Lower leg skin (tissue), 4 donors: Measurements from ENCODE around the gene ICOS. TPM values are rescaled to one million over a fixed set of nuclear protein-coding genes. Genes with fewer than 3 reads are reported as not detected.

Source experiments
- DNase-seq, 2 donors: peaks; one replicate each; pipeline ENCODE4 v3.0.0-alpha.2; 2019; ENCODE audit warnings: low spot score in 2 of 2
- H3K4me3 ChIP-seq: fragments of 200-600 bp; sonication (generic); 2 replicates; pipeline ENCODE4 v1.5.1; 2017; ENCODE audit warnings: mild to moderate bottlenecking, low read depth; ENCODE audit not compliant: poor library complexity, severe bottlenecking
- POLR2A ChIP-seq, 2 donors: fragments of 450-650 bp; IDR thresholded peaks; one replicate each; pipeline ENCODE4 v1.6.1; 2016 to 2017; ENCODE audit warnings: antibody characterized with exemption in 2 of 2, mild to moderate bottlenecking in 1 of 2, moderate library complexity in 1 of 2
- WGBS, 2 donors: methylation state at CpG; one replicate each; pipeline ENCODE4 v1.1.5; 2018; 5-methylcytosine and 5-hydroxymethylcytosine counted together
- intact Hi-C: fragments of 100-400 bp; cut with DNase I; formaldehyde crosslinking; loops from one replicate; pipeline ENCODE4 v1.15.0; 2023; ENCODE audit warnings: low total_unique reads
- total RNA-seq, 4 donors: library from RNA; depleted of rRNA; stranded (reverse); fragments of >200 nt; gene quantifications; one replicate each; pipeline ENCODE4 v1.1.0, GENCODE V29; 2016
- TF ChIP-seq, protein P1 (sequence below), 3 donors: fragments of 450-650 bp; IDR thresholded peaks; one replicate each; pipeline ENCODE4 v1.5.1; 2016; ENCODE audit warnings: antibody characterized with exemption in 3 of 3, mild to moderate bottlenecking in 3 of 3, moderate library complexity in 2 of 3

ICOS gene
- total RNA-seq, 4 donors from 2014 or later, result 0.25 TPM; not detected in 3

DNA sequence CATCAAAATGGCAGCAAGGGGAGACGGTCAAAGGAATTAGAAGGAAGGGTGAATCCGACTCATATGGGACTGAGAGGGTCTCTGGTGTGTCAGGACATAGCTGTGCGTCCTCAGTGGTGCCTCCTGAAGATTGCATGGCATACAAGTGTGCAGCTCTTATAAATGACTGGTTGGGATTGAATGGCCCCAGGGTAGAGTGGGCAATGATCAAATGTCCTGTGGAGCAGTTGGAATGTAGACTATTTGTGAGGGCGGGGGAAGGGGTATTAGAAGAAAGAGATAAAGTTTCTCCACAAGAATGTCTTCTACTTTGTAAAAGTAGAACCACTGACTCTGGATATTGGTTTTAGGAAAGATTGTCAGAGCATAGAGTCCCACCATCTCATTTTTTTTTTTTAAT lies 44.4 kb upstream of the ICOS start:
- intact Hi-C loops, result no loop called here
- TF ChIP-seq, protein P1, sequence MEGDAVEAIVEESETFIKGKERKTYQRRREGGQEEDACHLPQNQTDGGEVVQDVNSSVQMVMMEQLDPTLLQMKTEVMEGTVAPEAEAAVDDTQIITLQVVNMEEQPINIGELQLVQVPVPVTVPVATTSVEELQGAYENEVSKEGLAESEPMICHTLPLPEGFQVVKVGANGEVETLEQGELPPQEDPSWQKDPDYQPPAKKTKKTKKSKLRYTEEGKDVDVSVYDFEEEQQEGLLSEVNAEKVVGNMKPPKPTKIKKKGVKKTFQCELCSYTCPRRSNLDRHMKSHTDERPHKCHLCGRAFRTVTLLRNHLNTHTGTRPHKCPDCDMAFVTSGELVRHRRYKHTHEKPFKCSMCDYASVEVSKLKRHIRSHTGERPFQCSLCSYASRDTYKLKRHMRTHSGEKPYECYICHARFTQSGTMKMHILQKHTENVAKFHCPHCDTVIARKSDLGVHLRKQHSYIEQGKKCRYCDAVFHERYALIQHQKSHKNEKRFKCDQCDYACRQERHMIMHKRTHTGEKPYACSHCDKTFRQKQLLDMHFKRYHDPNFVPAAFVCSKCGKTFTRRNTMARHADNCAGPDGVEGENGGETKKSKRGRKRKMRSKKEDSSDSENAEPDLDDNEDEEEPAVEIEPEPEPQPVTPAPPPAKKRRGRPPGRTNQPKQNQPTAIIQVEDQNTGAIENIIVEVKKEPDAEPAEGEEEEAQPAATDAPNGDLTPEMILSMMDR (IDR thresholded peaks at IDR 0.05), result no peak
- no peak for TF ChIP-seq POLR2A (IDR thresholded peaks at IDR 0.05)
- H3K4me3 ChIP-seq, result no peak overlapping the region
- 89 to 98% methylated on average over 4 of the region's 4 CpGs for WGBS, 2 donors
- no peak for DNase-seq

DNA sequence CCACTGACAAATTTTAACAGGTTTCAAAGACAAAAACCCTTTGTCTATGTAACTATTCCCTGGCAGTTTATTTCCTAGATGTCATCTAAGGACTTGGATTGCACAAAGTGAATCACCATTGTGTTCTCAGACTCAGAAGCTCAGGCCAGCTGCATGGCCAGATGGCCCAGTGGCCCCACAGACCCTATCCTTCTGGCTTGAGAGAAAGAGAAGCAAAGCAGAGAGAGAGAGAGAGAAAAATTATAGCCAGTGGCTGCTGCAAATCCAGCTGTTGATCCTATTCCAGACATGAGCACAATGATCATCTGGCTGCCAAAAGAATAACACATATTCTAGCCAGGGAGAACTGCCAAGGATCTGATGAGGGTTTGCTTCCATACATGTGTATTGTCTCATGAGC lies 43.2 kb upstream of the ICOS start:
- no peak overlapping the region for H3K4me3 ChIP-seq
- DNase-seq, result no peak
- intact Hi-C loops, result no loop called here
- TF ChIP-seq POLR2A (IDR thresholded peaks at IDR 0.05), result no peak
- TF ChIP-seq, protein P1 (IDR thresholded peaks at IDR 0.05), result no peak

DNA sequence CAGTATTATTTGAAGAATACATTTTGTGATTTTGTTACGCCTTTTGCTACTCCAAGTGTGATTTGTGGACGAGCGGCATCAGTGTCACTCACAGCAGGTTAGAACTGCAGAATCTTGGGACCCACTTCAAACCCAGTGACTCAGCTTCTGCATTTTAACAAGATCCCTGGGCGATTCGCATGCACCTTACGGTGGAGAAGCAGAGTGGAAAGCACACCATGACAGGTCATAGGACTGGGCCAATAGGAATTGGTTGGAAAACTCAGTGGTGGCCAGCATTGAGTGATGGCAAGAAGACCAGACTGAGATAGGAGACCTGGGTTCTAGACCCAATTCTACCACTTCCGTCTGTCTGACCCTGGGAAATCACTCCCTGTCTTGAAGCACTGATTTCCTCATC lies 42.7 kb upstream of the ICOS start:
- intact Hi-C loops, result no loop called here
- TF ChIP-seq, protein P1 (IDR thresholded peaks at IDR 0.05), result no peak
- DNase-seq, result no peak
- WGBS, 2 donors, result 73 to 79% methylated on average over 7 of the region's 7 CpGs
- no peak overlapping the region for H3K4me3 ChIP-seq

DNA sequence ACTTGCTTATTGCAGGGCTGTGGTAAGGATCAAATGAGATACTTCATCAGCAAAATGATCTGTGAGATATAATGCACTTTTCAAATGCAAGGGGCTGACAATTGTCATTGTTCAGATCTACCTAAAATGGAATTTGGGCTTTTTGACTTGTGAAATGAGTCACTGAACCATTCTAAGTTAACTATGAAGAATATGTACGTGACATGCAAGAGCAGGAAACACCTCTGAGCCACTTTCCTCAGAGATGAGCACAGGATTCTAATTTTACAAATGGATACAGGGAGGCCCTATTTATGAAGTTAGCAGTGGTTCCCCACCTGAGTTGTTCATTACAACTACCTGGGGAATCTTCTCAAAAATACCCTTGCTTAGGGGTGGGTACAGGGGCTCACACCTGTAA lies 42.3 kb upstream of the ICOS start:
- no peak overlapping the region for H3K4me3 ChIP-seq
- whole genome bisulfite sequencing, 2 donors, result 91 to 93% methylated on average over 1 of the region's 1 CpG
- TF ChIP-seq, protein P1 (IDR thresholded peaks at IDR 0.05), result no peak
- TF ChIP-seq POLR2A (IDR thresholded peaks at IDR 0.05), result no peak
- intact Hi-C loops, result no loop called here
- DNase-seq, result no peak

DNA sequence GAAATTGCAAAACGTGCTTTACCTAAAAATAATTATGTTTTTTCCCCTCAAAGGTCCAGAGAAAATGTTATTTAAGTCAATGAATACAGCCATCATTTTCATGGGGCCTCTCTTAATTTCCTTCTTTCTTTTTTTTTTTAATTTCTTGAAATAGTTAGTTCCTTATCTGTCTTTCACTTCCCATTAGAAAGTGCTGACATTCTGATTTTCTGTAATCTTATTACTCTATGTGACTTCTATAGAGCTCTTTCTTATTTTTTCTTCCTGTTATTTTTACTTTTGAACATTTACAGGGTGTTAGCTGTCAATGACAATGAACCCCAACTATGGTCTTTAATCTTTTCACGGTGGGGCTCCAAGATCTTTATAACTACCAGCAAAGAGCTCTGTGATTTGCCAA lies 39.0 kb upstream of the ICOS start:
- DNase-seq, result no peak
- intact Hi-C loops, result no loop called here
- WGBS, 2 donors, result 66 to 67% methylated on average over 2 of the region's 2 CpGs

DNA sequence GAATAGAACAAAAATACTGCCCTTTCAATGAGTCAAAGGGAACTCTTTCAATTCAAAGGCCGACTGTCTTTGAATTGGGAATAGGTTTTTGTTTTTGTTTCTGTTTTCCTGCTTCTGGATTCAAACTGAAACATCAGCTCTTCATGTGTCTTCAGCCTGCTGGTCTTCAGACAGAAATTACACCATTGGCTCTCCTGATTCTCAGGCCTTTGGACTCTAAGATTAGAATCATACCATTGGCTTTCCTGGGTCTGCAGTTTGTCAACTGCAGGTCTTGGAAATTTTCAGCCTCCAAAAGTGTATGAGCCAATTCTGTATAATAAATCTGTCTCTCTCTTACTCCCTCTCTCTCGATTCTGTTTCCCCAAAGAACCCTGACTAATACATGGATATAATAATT lies 37.9 kb upstream of the ICOS start:
- TF ChIP-seq, protein P1 (IDR thresholded peaks at IDR 0.05), result no peak
- no peak for DNase-seq
- no peak overlapping the region for H3K4me3 ChIP-seq
- WGBS, 2 donors, result 60 to 68% methylated on average over 2 of the region's 2 CpGs
- intact Hi-C loops, result no loop called here

More for the DNA sequence above, 39.0 kb upstream of the ICOS start:
- no peak overlapping the region for H3K4me3 ChIP-seq
- TF ChIP-seq, protein P1 (IDR thresholded peaks at IDR 0.05), result no peak
- TF ChIP-seq POLR2A (IDR thresholded peaks at IDR 0.05), result no peak
